K562 (cell line): Measurements from ENCODE around the gene INMT. TPM values are rescaled to one million over a fixed set of nuclear protein-coding genes. Genes with fewer than 3 reads are reported as not detected.

Experiments
- NCOA6 ChIP-seq: fragments of 450-650 bp; IDR thresholded peaks from 2 replicates; pipeline ENCODE4 v1.6.1; 2017; ENCODE audit warnings: mild to moderate bottlenecking
- PTTG1 ChIP-seq: fragments of 450-650 bp; IDR thresholded peaks from 2 replicates; pipeline ENCODE4 v1.6.1; 2016; ENCODE audit warnings: low read depth, mild to moderate bottlenecking, missing genetic modification characterization, missing compliant biosample characterization
- RUNX1 ChIP-seq: sonication (generic); IDR thresholded peaks from 2 replicates; pipeline ENCODE4 v1.6.1; 2016; ENCODE audit warnings: antibody characterized with exemption, low read depth
- ZNF282 ChIP-seq: sonication (generic); formaldehyde crosslinking; IDR thresholded peaks from 2 replicates; pipeline ENCODE4 v1.8.1; 2023; ENCODE audit warnings: missing genetic modification reagents
- polyA plus RNA-seq, 8 experiments: library from polyadenylated mRNA; depleted of rRNA in 4 of 8; stranded (reverse) in 5 of 8; unstranded in 3 of 8; fragments of >200 nt; fragmentation: Nextera tagmentation in 2 of 8; fragmentation: Illumina TruSeq in 1 of 8; extraction: Ambion mirVana in 2 of 8; extraction: Trizol in 1 of 8; gene quantifications; 2 replicates each; pipeline versions ENCODE4 v1.2.1 to v1.2.3, GENCODE V29; 2011 to 2014; ENCODE audit warnings: inconsistent platforms in 1 of 8, missing spikeins in 1 of 8
- total RNA-seq, 7 experiments: library from RNA; depleted of rRNA in 6 of 7; stranded (reverse); fragments of >200 nt in 6 of 7; fragmentation: Illumina TruSeq in 2 of 7; extraction: Trizol in 2 of 7; gene quantifications; 2 replicates each; pipeline versions ENCODE4 v1.2.1 to v1.2.3, GENCODE V29; 2011 to 2021; ENCODE audit warnings: low replicate concordance in 1 of 7
- TF ChIP-seq, protein P1 (sequence below), 2 experiments: fragments of 450-650 bp; formaldehyde crosslinking in 1 of 2; IDR thresholded peaks; 2 replicates each; pipeline versions ENCODE4 v1.4.0 to v1.6.1; 2014 to 2020; ENCODE audit warnings: mild to moderate bottlenecking in 2 of 2, borderline replicate concordance in 1 of 2, low read depth in 1 of 2
- TF ChIP-seq, protein P2 (sequence below): sonication (generic); formaldehyde crosslinking; IDR thresholded peaks from 2 replicates; pipeline ENCODE4 v1.4.0; 2020; ENCODE audit warnings: mild to moderate bottlenecking, missing genetic modification reagents
- TF ChIP-seq, protein P3 (sequence below), 2 experiments: fragments of 450-650 bp in 1 of 2; sonication (generic) in 1 of 2; formaldehyde crosslinking in 1 of 2; IDR thresholded peaks; 2 replicates each; pipeline versions ENCODE4 v1.7.1 to v1.9.0; 2016 to 2022; ENCODE audit warnings: inconsistent platforms in 1 of 2, mild to moderate bottlenecking in 1 of 2, missing genetic modification reagents in 1 of 2

Gene INMT
- total and polyA plus RNA-seq, 9 of the 15 experiments (the other 6 are each of a cell fraction or from before 2014, with no cell fraction given): 0.04 to 0.27 TPM; not detected in 7

DNA sequence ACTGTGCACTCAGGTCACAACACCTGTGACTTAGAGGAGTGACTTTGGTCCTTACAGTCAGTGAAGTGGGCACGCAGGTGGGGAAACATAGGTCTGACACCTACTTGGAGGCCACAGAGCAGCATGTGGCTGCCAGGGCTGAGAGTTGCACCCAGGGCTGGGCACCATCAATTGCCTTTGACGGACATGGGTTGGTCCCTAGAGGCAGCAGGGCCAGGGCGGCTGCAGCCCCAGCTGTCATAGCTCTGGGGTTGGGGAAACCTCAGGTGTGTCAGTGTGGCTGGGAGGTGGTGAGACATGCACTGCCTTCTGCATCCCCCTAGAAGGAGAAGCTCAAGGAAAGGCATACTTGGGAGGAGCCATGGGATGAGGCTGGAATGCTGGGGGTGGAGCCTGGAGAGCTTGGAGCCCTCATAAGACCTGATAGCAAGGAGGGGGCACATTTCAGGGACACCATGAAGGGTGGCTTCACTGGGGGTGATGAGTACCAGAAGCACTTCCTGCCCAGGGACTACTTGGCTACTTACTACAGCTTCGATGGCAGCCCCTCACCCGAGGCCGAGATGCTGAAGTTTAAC, at the start of gene INMT (continued):
- TF ChIP-seq, protein P1, sequence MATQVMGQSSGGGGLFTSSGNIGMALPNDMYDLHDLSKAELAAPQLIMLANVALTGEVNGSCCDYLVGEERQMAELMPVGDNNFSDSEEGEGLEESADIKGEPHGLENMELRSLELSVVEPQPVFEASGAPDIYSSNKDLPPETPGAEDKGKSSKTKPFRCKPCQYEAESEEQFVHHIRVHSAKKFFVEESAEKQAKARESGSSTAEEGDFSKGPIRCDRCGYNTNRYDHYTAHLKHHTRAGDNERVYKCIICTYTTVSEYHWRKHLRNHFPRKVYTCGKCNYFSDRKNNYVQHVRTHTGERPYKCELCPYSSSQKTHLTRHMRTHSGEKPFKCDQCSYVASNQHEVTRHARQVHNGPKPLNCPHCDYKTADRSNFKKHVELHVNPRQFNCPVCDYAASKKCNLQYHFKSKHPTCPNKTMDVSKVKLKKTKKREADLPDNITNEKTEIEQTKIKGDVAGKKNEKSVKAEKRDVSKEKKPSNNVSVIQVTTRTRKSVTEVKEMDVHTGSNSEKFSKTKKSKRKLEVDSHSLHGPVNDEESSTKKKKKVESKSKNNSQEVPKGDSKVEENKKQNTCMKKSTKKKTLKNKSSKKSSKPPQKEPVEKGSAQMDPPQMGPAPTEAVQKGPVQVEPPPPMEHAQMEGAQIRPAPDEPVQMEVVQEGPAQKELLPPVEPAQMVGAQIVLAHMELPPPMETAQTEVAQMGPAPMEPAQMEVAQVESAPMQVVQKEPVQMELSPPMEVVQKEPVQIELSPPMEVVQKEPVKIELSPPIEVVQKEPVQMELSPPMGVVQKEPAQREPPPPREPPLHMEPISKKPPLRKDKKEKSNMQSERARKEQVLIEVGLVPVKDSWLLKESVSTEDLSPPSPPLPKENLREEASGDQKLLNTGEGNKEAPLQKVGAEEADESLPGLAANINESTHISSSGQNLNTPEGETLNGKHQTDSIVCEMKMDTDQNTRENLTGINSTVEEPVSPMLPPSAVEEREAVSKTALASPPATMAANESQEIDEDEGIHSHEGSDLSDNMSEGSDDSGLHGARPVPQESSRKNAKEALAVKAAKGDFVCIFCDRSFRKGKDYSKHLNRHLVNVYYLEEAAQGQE (IDR thresholded peaks at IDR 0.05; ENCODE audit: borderline replicate concordance): no peak
- TF ChIP-seq, protein P1 (CRISPR knock-in tag; IDR thresholded peaks at IDR 0.05; ENCODE audit: low read depth): no peak
- TF ChIP-seq RUNX1: no peak
- TF ChIP-seq NCOA6: no peak
- TF ChIP-seq, protein P2, sequence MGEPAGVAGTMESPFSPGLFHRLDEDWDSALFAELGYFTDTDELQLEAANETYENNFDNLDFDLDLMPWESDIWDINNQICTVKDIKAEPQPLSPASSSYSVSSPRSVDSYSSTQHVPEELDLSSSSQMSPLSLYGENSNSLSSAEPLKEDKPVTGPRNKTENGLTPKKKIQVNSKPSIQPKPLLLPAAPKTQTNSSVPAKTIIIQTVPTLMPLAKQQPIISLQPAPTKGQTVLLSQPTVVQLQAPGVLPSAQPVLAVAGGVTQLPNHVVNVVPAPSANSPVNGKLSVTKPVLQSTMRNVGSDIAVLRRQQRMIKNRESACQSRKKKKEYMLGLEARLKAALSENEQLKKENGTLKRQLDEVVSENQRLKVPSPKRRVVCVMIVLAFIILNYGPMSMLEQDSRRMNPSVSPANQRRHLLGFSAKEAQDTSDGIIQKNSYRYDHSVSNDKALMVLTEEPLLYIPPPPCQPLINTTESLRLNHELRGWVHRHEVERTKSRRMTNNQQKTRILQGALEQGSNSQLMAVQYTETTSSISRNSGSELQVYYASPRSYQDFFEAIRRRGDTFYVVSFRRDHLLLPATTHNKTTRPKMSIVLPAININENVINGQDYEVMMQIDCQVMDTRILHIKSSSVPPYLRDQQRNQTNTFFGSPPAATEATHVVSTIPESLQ (CRISPR knock-in tag): no peak
- no peak for TF ChIP-seq PTTG1 (tag)
- TF ChIP-seq ZNF282 (CRISPR knock-in tag): no peak
- TF ChIP-seq, protein P3, sequence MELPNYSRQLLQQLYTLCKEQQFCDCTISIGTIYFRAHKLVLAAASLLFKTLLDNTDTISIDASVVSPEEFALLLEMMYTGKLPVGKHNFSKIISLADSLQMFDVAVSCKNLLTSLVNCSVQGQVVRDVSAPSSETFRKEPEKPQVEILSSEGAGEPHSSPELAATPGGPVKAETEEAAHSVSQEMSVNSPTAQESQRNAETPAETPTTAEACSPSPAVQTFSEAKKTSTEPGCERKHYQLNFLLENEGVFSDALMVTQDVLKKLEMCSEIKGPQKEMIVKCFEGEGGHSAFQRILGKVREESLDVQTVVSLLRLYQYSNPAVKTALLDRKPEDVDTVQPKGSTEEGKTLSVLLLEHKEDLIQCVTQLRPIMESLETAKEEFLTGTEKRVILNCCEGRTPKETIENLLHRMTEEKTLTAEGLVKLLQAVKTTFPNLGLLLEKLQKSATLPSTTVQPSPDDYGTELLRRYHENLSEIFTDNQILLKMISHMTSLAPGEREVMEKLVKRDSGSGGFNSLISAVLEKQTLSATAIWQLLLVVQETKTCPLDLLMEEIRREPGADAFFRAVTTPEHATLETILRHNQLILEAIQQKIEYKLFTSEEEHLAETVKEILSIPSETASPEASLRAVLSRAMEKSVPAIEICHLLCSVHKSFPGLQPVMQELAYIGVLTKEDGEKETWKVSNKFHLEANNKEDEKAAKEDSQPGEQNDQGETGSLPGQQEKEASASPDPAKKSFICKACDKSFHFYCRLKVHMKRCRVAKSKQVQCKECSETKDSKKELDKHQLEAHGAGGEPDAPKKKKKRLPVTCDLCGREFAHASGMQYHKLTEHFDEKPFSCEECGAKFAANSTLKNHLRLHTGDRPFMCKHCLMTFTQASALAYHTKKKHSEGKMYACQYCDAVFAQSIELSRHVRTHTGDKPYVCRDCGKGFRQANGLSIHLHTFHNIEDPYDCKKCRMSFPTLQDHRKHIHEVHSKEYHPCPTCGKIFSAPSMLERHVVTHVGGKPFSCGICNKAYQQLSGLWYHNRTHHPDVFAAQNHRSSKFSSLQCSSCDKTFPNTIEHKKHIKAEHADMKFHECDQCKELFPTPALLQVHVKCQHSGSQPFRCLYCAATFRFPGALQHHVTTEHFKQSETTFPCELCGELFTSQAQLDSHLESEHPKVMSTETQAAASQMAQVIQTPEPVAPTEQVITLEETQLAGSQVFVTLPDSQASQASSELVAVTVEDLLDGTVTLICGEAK (IDR thresholded peaks at IDR 0.05): no peak
- TF ChIP-seq, protein P3 (CRISPR knock-in tag; IDR thresholded peaks at IDR 0.05): no peak
